H1 (cell line): ENCODE data around the gene DDX51. TPM values are rescaled to one million over a fixed set of nuclear protein-coding genes. Genes with fewer than 3 reads are reported as not detected.
A peak's percentile ranks its signal among the peaks of the same experiment; 100 is the strongest.

ENCODE experiments used
- CTCF ChIA-PET: fragments of 300-600 bp; sonication (Branson Sonifier 250); formaldehyde crosslinking; loops from one replicate; lab custom pipeline; 2021; ENCODE audit not compliant: partially characterized antibody; lab: Charles Lee
- POLR2A ChIA-PET: fragments of 300-600 bp; sonication (Branson Sonifier 250); formaldehyde crosslinking; loops from one replicate; lab custom pipeline; 2021; ENCODE audit warnings: inconsistent platforms; ENCODE audit not compliant: partially characterized antibody; lab: Charles Lee
- DNase-seq, 2 experiments: peaks; one replicate each; pipeline versions ENCODE4 v3.0.0 to v3.0.0-alpha.2; 2010 to 2022; ENCODE audit warnings: low spot score in 2 of 2, low read depth in 1 of 2, mixed read lengths in 1 of 2
- FAIRE-seq: peaks from 2 replicates; lab custom pipeline; 2011; peaks lifted over from hg19 to GRCh38; lab: Jason Lieb, UNC
- H2AFZ ChIP-seq: 2 replicates; pipeline ENCODE4 v1.8.1; 2012; ENCODE audit warnings: low read length, inconsistent platforms
- H2AK5ac ChIP-seq: 2 replicates; pipeline ENCODE4 v1.6.1; 2013; ENCODE audit warnings: low read depth, low read length
- H2BK120ac ChIP-seq: replicated peaks from 2 replicates; pipeline ENCODE3; 2013; ENCODE audit warnings: low read depth, low read length, inconsistent platforms
- H2BK12ac ChIP-seq: 2 replicates; pipeline ENCODE4 v1.6.1; 2013; ENCODE audit warnings: low read depth, low read length
- H2BK15ac ChIP-seq: 2 replicates; pipeline ENCODE4 v1.6.1; 2013; ENCODE audit warnings: low read length
- H2BK20ac ChIP-seq: 2 replicates; pipeline ENCODE4 v1.6.1; 2013; ENCODE audit warnings: low read length
- H2BK5ac ChIP-seq: 2 replicates; pipeline ENCODE4 v1.6.1; 2013; ENCODE audit warnings: low read depth, low read length
- H3K14ac ChIP-seq: 2 replicates; pipeline ENCODE4 v1.6.1; 2013; ENCODE audit warnings: inconsistent platforms; ENCODE audit not compliant: insufficient read length
- H3K18ac ChIP-seq: 2 replicates; pipeline ENCODE4 v1.6.1; 2013; ENCODE audit warnings: low read length; ENCODE audit errors: extremely low read depth
- H3K23ac ChIP-seq: 2 replicates; pipeline ENCODE4 v1.6.1; 2013; ENCODE audit warnings: inconsistent platforms; ENCODE audit not compliant: insufficient read length
- H3K23me2 ChIP-seq: 2 replicates; pipeline ENCODE4 v1.6.1; 2013; ENCODE audit warnings: low read depth, low read length
- H3K27ac ChIP-seq: 2 replicates; pipeline ENCODE4 v1.6.1; 2011; ENCODE audit warnings: low read depth, low read length, inconsistent platforms
- H3K27me3 ChIP-seq, 4 experiments: replicated peaks in 1 of 4; 1 replicate in 1 of 4; 2 replicates in 3 of 4; pipeline versions ENCODE4 v1.6.1 to v1.8.1; 2011 to 2013; ENCODE audit warnings: low read length in 3 of 4, mild to moderate bottlenecking in 3 of 4, inconsistent platforms in 2 of 4, mixed read lengths in 2 of 4, moderate library complexity in 1 of 4; ENCODE audit not compliant: control insufficient read depth in 3 of 4, insufficient read depth in 3 of 4; ENCODE audit errors: extremely low read depth in 1 of 4
- H3K36me3 ChIP-seq, 4 experiments: 2 replicates each; pipeline versions ENCODE4 v1.6.1 to v1.8.1; 2011 to 2013; ENCODE audit warnings: mild to moderate bottlenecking in 4 of 4, low read length in 3 of 4, moderate library complexity in 2 of 4, control low read depth in 1 of 4, inconsistent platforms in 1 of 4; ENCODE audit not compliant: insufficient read depth in 4 of 4, control insufficient read depth in 2 of 4
- H3K4ac ChIP-seq: replicated peaks from 2 replicates; pipeline ENCODE3; 2013; ENCODE audit warnings: low read length, low read depth, mixed read lengths, inconsistent platforms; ENCODE audit not compliant: insufficient read length
- H3K4me1 ChIP-seq, 4 experiments: replicated peaks in 1 of 4; 1 replicate in 1 of 4; 2 replicates in 3 of 4; pipeline versions ENCODE4 v1.6.1 to v1.8.1; 2011 to 2013; ENCODE audit warnings: low read length in 3 of 4, inconsistent platforms in 2 of 4, mixed read lengths in 1 of 4; ENCODE audit not compliant: insufficient read depth in 4 of 4, control insufficient read depth in 3 of 4
- H3K4me2 ChIP-seq, 2 experiments: 2 replicates each; pipeline versions ENCODE4 v1.6.1 to v1.8.1; 2011 to 2013; ENCODE audit warnings: low read depth in 2 of 2, low read length in 2 of 2, control low read depth in 1 of 2, inconsistent platforms in 1 of 2, mild to moderate bottlenecking in 1 of 2; ENCODE audit not compliant: insufficient read depth in 1 of 2
- H3K4me3 ChIP-seq, 4 experiments: fragments of 200-600, 300-600 bp in 1 of 4; sonication (generic), shearing (Covaris generic), sonication (Bioruptor Twin) in 1 of 4; 2 replicates each; pipeline versions ENCODE4 v1.5.1 to v1.8.1; 2011 to 2016; ENCODE audit warnings: low read length in 4 of 4, low read depth in 3 of 4, control low read depth in 2 of 4, inconsistent platforms in 2 of 4, mild to moderate bottlenecking in 2 of 4, mixed read lengths in 1 of 4, moderate library complexity in 1 of 4; ENCODE audit not compliant: insufficient read depth in 2 of 4; ENCODE audit errors: extremely low read depth in 1 of 4
- H3K56ac ChIP-seq: replicated peaks from 2 replicates; pipeline ENCODE3; 2013; ENCODE audit warnings: low read depth, mild to moderate bottlenecking, mixed read lengths, low read length, inconsistent platforms; ENCODE audit not compliant: insufficient read length
- H3K79me1 ChIP-seq: 2 replicates; pipeline ENCODE4 v1.6.1; 2013; ENCODE audit warnings: low read depth, low read length, control low read depth
- H3K79me2 ChIP-seq, 2 experiments: 2 replicates each; pipeline versions ENCODE4 v1.6.1 to v1.8.1; 2012 to 2013; ENCODE audit warnings: low read length in 2 of 2, mild to moderate bottlenecking in 2 of 2, inconsistent platforms in 1 of 2; ENCODE audit not compliant: insufficient read depth in 2 of 2, control insufficient read depth in 1 of 2
- H3K9ac ChIP-seq, 4 experiments: replicated peaks in 1 of 4; 1 replicate in 1 of 4; 2 replicates in 3 of 4; pipeline versions ENCODE4 v1.6.1 to v1.8.1; 2011 to 2013; ENCODE audit warnings: low read depth in 3 of 4, low read length in 3 of 4, control low read depth in 2 of 4, mild to moderate bottlenecking in 2 of 4, moderate library complexity in 2 of 4, inconsistent platforms in 1 of 4; ENCODE audit errors: extremely low read depth in 1 of 4
- H3K9me3 ChIP-seq, 2 experiments: 2 replicates each; pipeline versions ENCODE4 v1.6.1 to v1.8.1; 2012 to 2013; ENCODE audit warnings: mild to moderate bottlenecking in 2 of 2, moderate library complexity in 2 of 2, control low read depth in 1 of 2, inconsistent platforms in 1 of 2, low read depth in 1 of 2, low read length in 1 of 2, mixed read lengths in 1 of 2; ENCODE audit not compliant: insufficient read depth in 2 of 2
- H4K20me1 ChIP-seq, 2 experiments: replicated peaks in 1 of 2; 2 replicates each; pipeline versions ENCODE3 to v1.8.1; 2011 to 2013; ENCODE audit warnings: inconsistent platforms in 2 of 2, low read length in 2 of 2, mild to moderate bottlenecking in 1 of 2; ENCODE audit not compliant: insufficient read depth in 2 of 2, control insufficient read depth in 1 of 2
- H4K5ac ChIP-seq: 2 replicates; pipeline ENCODE4 v1.6.1; 2013; ENCODE audit warnings: low read length, low read depth, mixed read lengths, inconsistent platforms; ENCODE audit not compliant: insufficient read length
- H4K8ac ChIP-seq: 2 replicates; pipeline ENCODE4 v1.8.0; 2013; ENCODE audit warnings: mild to moderate bottlenecking, moderate library complexity, low read length, inconsistent platforms; ENCODE audit not compliant: insufficient read depth; ENCODE audit errors: extremely low read depth
- H4K91ac ChIP-seq: replicated peaks from 2 replicates; pipeline ENCODE3; 2013; ENCODE audit warnings: low read length, mixed read lengths, inconsistent platforms; ENCODE audit not compliant: insufficient read length
- ATF3 ChIP-seq: IDR thresholded peaks from 2 replicates; pipeline ENCODE4 v1.6.1; 2011; ENCODE audit warnings: low read depth, mild to moderate bottlenecking, low read length; ENCODE audit not compliant: insufficient read depth
- CBX5 ChIP-seq: fragments of 300-800, 300-1000 bp; sonication (generic); IDR thresholded peaks from 2 replicates; pipeline ENCODE4 v1.7.1; 2016; ENCODE audit warnings: antibody characterized with exemption, low read length, low read depth
- GABPA ChIP-seq: IDR thresholded peaks from 2 replicates; pipeline ENCODE4 v1.6.1; 2011; ENCODE audit warnings: mild to moderate bottlenecking, low read length, moderate library complexity, borderline replicate concordance; ENCODE audit not compliant: insufficient read depth
- HDAC6 ChIP-seq: IDR thresholded peaks from one replicate; pipeline ENCODE4 v1.7.1; 2012; ENCODE audit warnings: low read depth, mild to moderate bottlenecking, inconsistent platforms, low read length, moderate library complexity
- MAX ChIP-seq: IDR thresholded peaks from 2 replicates; pipeline ENCODE4 v1.6.1; 2012; ENCODE audit warnings: inconsistent platforms
- PHF8 ChIP-seq: fragments of 200-600 bp; sonication (generic); conservative IDR thresholded peaks from 2 replicates; pipeline ENCODE4 v1.7.1; 2012; ENCODE audit warnings: low read depth, mild to moderate bottlenecking, inconsistent platforms, low read length, moderate library complexity
- SAP30 ChIP-seq: fragments of 300-600 bp; sonication (generic); IDR thresholded peaks from 2 replicates; pipeline ENCODE4 v1.7.1; 2012; ENCODE audit warnings: low read length, moderate library complexity, mild to moderate bottlenecking, inconsistent platforms; ENCODE audit not compliant: insufficient read depth, insufficient replicate concordance
- SIRT6 ChIP-seq: IDR thresholded peaks from one replicate; pipeline ENCODE4 v1.7.1; 2012; ENCODE audit warnings: low read length, inconsistent platforms
- WGBS, 2 experiments: shearing (Covaris generic) in 1 of 2; methylation state at CpG; one replicate each; pipeline versions ENCODE4 v1.1.6 to v1.1.7; 2013 to 2015; ENCODE audit warnings: low lambda C conversion rate in 2 of 2, mixed read lengths in 2 of 2, inconsistent platforms in 1 of 2, low coverage in 1 of 2, missing lambda C conversion rate in 1 of 2; ENCODE audit not compliant: insufficient replicate concordance in 2 of 2, insufficient coverage in 1 of 2, insufficient read length in 1 of 2; ENCODE audit errors: extremely low coverage in 1 of 2, missing lambda C conversion rate in 1 of 2; 5-methylcytosine and 5-hydroxymethylcytosine counted together
- polyA plus RNA-seq, 7 experiments: library from polyadenylated mRNA; depleted of rRNA in 3 of 7; stranded (reverse) in 5 of 7; unstranded in 2 of 7; fragments of >200 nt in 5 of 7; fragments of 200-250 nt in 2 of 7; gene quantifications; 1 replicate in 5 of 7; 2 replicates in 1 of 7; 4 replicates in 1 of 7; pipeline versions ENCODE4 v1.2.1 to v1.2.3, GENCODE V29; 2011 to 2013; ENCODE audit warnings: missing spikeins in 2 of 7, mixed read lengths in 2 of 7
- total RNA-seq: library from RNA; stranded (reverse); fragmentation: NEBNext Ultra II Directional; extraction: Animal tissue kit (Norgen Biotek cat#: 25700); gene quantifications from 2 replicates; pipeline ENCODE4 v1.2.1, GENCODE V29; 2021

The DDX51 gene
- total and polyA plus RNA-seq, 2 of the 8 experiments (the other 6 are each of a cell fraction or from before 2014, with no cell fraction given) = 11.2 to 24.4 TPM

- Histone ChIP-seq H2BK120ac (no peak overlapping the region), H2BK12ac (no peak overlapping the region), H3K36me3 (peaks cover 12 to 42% (median 32%) of the 10 kb centered on the region in 4 experiments; a peak in 6 of 8 replicates), H3K23ac (no peak overlapping the region), H3K27ac (peak overlapping the region; percentile 30; the same call in 1 of the 2 replicates), H3K56ac (no peak overlapping the region), H4K5ac (no peak overlapping the region), H3K14ac (no peak overlapping the region), H3K4me2 (peak overlapping the region; percentile 70 to 77), H4K8ac (peak overlapping the region; percentile 95), H3K27me3 (no peaks in the 10 kb centered on the region), H3K9me3 (no peaks in the 10 kb centered on the region), H3K4ac (peak overlapping the region; percentile 69), H3K4me1 (peaks cover 0 to 15% (median 4%) of the 10 kb centered on the region in 4 experiments; a peak in 5 of 7 replicates), H3K9ac (peak overlapping the region; percentile 70 to 97 (median 84)), H2AFZ (no peak overlapping the region), H2BK5ac (no peak overlapping the region), H3K79me2 (peaks cover 4 to 44% of the 10 kb centered on the region in 2 experiments; a peak in 3 of 4 replicates), H2BK15ac (no peak overlapping the region), H2AK5ac (peak overlapping the region; percentile 16; the same call in 1 of the 2 replicates), H3K4me3 (peak overlapping the region; percentile 83 to 96 (median 88)), H4K91ac (no peak overlapping the region), H3K79me1 (peaks cover 30% of the 10 kb centered on the region), H3K23me2 (peaks cover 13% of the 10 kb centered on the region; the same call in 1 of the 2 replicates), H3K18ac (no peak overlapping the region), H2BK20ac (no peak overlapping the region), H4K20me1 (peaks cover 11 to 24% of the 10 kb centered on the region in 2 experiments)
- ChIA-PET POLR2A (interaction anchor here (0.6 to 2.1 kb wide), 4 partner anchors 10 to 60 kb away, joined by 3 to 15 read pairs (median 5); no protein-coding TSS in a partner anchor), CTCF (interaction anchor here (0.6 to 2.0 kb wide), 6 partner anchors 10 to 33 kb away, joined by 3 to 6 read pairs (median 4); no protein-coding TSS in a partner anchor)
- WGBS, 2 experiments = 8% methylated on average over 63 of the region's 82 CpGs; no CpG with 5 or more reads in 1 of the 2 experiments
- DNase-seq (no peak), FAIRE-seq (no peak)
- TF ChIP-seq ATF3 (no peak), PHF8 (no peak; the same call in 1 of the 2 replicates), MAX (no peak), HDAC6 (no peak), SIRT6 (no peak), CBX5 (no peak), SAP30 (no peak), GABPA (no peak)
Observed at GRCh38 chr12:132143336-132144071, 615 bp downstream of the DDX51 start.
